Measurements from ENCODE around the gene EFCAB8.

DNA sequence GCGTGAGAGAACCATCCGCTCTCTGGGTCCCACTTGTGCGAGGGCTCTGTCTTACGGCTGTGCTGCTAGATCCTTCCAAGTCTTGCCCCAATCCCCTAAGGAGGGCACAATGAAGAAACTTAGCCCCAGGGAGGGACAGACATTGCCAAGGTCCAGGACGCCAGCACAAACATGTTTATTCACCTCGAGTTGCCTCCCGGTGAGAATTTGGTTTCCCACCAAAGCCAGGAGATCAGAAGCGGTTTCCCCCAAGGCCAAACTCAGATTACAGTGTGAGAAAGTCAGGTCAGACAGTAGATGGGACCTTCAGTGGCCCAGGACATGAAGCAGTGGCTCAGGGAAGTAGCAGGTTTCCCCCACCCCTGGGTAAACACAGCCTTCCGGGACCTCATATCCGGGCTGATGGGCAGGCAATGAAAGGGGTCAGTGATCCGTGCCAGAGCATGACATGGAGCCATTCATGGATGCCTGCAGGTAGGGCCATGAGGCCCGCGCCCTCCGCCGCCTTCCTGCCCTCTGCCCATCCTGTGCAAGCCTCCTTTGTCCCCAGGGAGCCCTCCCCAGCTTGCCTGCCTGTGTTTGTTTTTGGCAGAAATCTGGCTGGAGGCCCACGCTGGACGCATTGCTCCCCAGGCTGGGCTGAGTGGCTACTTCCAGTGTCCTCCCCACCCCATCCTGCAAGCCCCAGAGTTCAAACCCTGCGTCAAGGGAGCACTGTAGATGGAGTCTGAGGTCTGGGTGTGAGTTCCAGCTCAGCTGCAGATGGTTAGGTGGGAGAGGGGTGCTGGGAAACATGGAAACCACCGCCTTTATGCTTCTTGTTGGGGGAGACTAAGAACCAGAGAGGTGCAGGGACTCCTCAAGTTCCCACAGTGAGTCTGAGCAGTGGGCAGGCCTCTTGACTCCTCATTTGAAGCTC, 150.8 kb downstream of the EFCAB8 start:
- TF ChIP-seq, protein P1, sequence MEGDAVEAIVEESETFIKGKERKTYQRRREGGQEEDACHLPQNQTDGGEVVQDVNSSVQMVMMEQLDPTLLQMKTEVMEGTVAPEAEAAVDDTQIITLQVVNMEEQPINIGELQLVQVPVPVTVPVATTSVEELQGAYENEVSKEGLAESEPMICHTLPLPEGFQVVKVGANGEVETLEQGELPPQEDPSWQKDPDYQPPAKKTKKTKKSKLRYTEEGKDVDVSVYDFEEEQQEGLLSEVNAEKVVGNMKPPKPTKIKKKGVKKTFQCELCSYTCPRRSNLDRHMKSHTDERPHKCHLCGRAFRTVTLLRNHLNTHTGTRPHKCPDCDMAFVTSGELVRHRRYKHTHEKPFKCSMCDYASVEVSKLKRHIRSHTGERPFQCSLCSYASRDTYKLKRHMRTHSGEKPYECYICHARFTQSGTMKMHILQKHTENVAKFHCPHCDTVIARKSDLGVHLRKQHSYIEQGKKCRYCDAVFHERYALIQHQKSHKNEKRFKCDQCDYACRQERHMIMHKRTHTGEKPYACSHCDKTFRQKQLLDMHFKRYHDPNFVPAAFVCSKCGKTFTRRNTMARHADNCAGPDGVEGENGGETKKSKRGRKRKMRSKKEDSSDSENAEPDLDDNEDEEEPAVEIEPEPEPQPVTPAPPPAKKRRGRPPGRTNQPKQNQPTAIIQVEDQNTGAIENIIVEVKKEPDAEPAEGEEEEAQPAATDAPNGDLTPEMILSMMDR (IDR thresholded peaks at IDR 0.05): no peak
- no peak for TF ChIP-seq POLR2A (IDR thresholded peaks at IDR 0.05)

All from heart left ventricle (tissue), 13 donors.